Esophagus muscularis mucosa (tissue), 4 donors: ENCODE data around the gene SLC26A6. TPM values are rescaled to one million over a fixed set of nuclear protein-coding genes. Genes with fewer than 3 reads are reported as not detected.

ENCODE experiments used
- DNase-seq: peaks from one replicate; pipeline ENCODE4 v3.0.0-alpha.2; 2017; ENCODE audit errors: extremely low spot score
- H3K27ac ChIP-seq, 4 donors: fragments of 200-600 bp; sonication (generic); replicated peaks in 1 of 4; 1 replicate in 3 of 4; 2 replicates in 1 of 4; pipeline ENCODE4 v1.5.1; 2016 to 2019; ENCODE audit warnings: mild to moderate bottlenecking in 1 of 4
- H3K27me3 ChIP-seq, 4 donors: fragments of 200-600 bp; sonication (generic); one replicate each; pipeline versions ENCODE4 v1.5.1 to v1.6.0; 2016 to 2019
- H3K36me3 ChIP-seq, 4 donors: fragments of 200-600 bp; sonication (generic); one replicate each; pipeline ENCODE4 v1.5.1; 2016 to 2019
- H3K4me1 ChIP-seq, 4 donors: fragments of 200-600 bp; sonication (generic); one replicate each; pipeline ENCODE4 v1.5.1; 2016 to 2019
- H3K4me3 ChIP-seq, 4 donors: fragments of 200-600 bp; sonication (generic); 1 replicate in 2 of 4; 2 replicates in 2 of 4; pipeline ENCODE4 v1.5.1; 2016 to 2019; ENCODE audit warnings: mild to moderate bottlenecking in 4 of 4, moderate library complexity in 1 of 4
- H3K9me3 ChIP-seq, 4 donors: fragments of 200-600 bp; sonication (generic); 1 replicate in 3 of 4; 2 replicates in 1 of 4; pipeline ENCODE4 v1.5.1; 2016 to 2019
- CTCF ChIP-seq, 3 experiments: fragments of 200-600 bp in 2 of 3; fragments of 450-650 bp in 1 of 3; sonication (generic) in 2 of 3; IDR thresholded peaks; one replicate each; pipeline ENCODE4 v1.5.1; 2017 to 2019; ENCODE audit warnings: antibody characterized with exemption in 3 of 3, mild to moderate bottlenecking in 2 of 3, moderate library complexity in 1 of 3
- EP300 ChIP-seq: sonication (generic); formaldehyde crosslinking; IDR thresholded peaks from one replicate; pipeline ENCODE4 v1.6.1; 2017; ENCODE audit warnings: antibody characterized with exemption
- POLR2A ChIP-seq: fragments of 450-650 bp; IDR thresholded peaks from one replicate; pipeline ENCODE4 v1.6.1; 2017; ENCODE audit warnings: antibody characterized with exemption, moderate library complexity, mild to moderate bottlenecking, low read depth
- POLR2AphosphoS5 ChIP-seq, 2 donors: sonication (generic); formaldehyde crosslinking; IDR thresholded peaks; one replicate each; pipeline ENCODE4 v1.6.1; 2017; ENCODE audit warnings: antibody characterized with exemption in 2 of 2
- WGBS: methylation state at CpG from one replicate; pipeline ENCODE4 v1.1.5; 2018; 5-methylcytosine and 5-hydroxymethylcytosine counted together
- intact Hi-C: fragments of 100-400 bp; cut with DNase I; formaldehyde crosslinking; loops from one replicate; pipeline ENCODE4 v1.15.1; 2023
- total RNA-seq, 4 donors: library from RNA; depleted of rRNA; stranded (reverse); fragments of >200 nt; gene quantifications; one replicate each; pipeline versions ENCODE4 v1.1.0 to v1.2.1, GENCODE V29; 2016

SLC26A6 gene
- total RNA-seq, result 10 to 100 TPM in 2 of 4 donors, 1 to 10 TPM in 2; 6.1 to 11.7 (median 8.8) TPM

GRCh38 chr3:48635222-48636021, at the start of gene SLC26A6:
SLC26A6 (minus strand) TSS chr3:48635461; CDS start chr3:48635393, 68 bp downstream.
- intact Hi-C loops, result loop anchor here (1.0 kb wide), 1 partner anchor 21 kb away; no protein-coding TSS in a partner anchor
- peaks cover 22 to 30% (median 25%) of the 10 kb centered on the region in 4 donors for H3K4me1 ChIP-seq
- peak; percentile 99 for DNase-seq
- WGBS, result 0% methylated on average over 13 of the region's 68 CpGs
- H3K27ac ChIP-seq, result peak within 1 kb of the TSS; percentile 76 to 89 (median 86)
- H3K9me3 ChIP-seq, result no peaks in the 10 kb centered on the region
- H3K27me3 ChIP-seq, result no peaks in the 10 kb centered on the region
- TF ChIP-seq EP300 (no peak), POLR2AphosphoS5 (IDR thresholded peaks at IDR 0.05) (peak; percentile 85 to 87), CTCF (IDR thresholded peaks at IDR 0.05) (peak; percentile 43 to 49 (median 47))
- H3K4me3 ChIP-seq, result peak within 1 kb of the TSS; percentile 80 to 99 (median 90)
- H3K36me3 ChIP-seq, result peaks cover 4 to 31% (median 30%) of the 10 kb centered on the region in 4 donors

GRCh38 chr3:48684480-48685143, 49.4 kb upstream of the SLC26A6 start:
- Histone ChIP-seq H3K4me1 (peaks cover 38 to 54% (median 49%) of the 10 kb centered on the region in 4 donors), H3K27me3 (no peaks in the 10 kb centered on the region), H3K27ac (peak overlapping the region in 1 of 4 donors; percentile 87), H3K4me3 (peak overlapping the region; percentile 81 to 98 (median 86)), H3K36me3 (peaks cover 44 to 59% (median 57%) of the 10 kb centered on the region in 4 donors), H3K9me3 (no peaks in the 10 kb centered on the region)
- WGBS, result 46% methylated on average over 7 of the region's 7 CpGs
- intact Hi-C loops, result loop anchor here (5.0 kb wide), 1 partner anchor 58 kb away; no protein-coding TSS in a partner anchor
- no peak for DNase-seq
- TF ChIP-seq EP300, result no peak
- TF ChIP-seq CTCF (IDR thresholded peaks at IDR 0.05), result no peak
- TF ChIP-seq POLR2AphosphoS5 (IDR thresholded peaks at IDR 0.05), result no peak
- TF ChIP-seq POLR2A, result no peak

- Histone ChIP-seq H3K27ac (peak overlapping the region in 1 of 4 donors; percentile 87), H3K4me1 (peaks cover 38 to 54% (median 49%) of the 10 kb centered on the region in 4 donors), H3K9me3 (no peaks in the 10 kb centered on the region), H3K4me3 (peak overlapping the region; percentile 81 to 98 (median 86)), H3K27me3 (no peaks in the 10 kb centered on the region), H3K36me3 (peaks cover 44 to 59% (median 57%) of the 10 kb centered on the region in 4 donors)
- intact Hi-C loops, result no loop called here
- DNase-seq, result no peak
- TF ChIP-seq POLR2A (no peak), CTCF (IDR thresholded peaks at IDR 0.05) (no peak), POLR2AphosphoS5 (IDR thresholded peaks at IDR 0.05) (no peak), EP300 (no peak)
- WGBS, result 47% methylated on average over 8 of the region's 8 CpGs
These were observed 48.7 kb upstream of the SLC26A6 start for GRCh38 chr3:48684054-48684349.

- TF ChIP-seq EP300 (no peak), POLR2AphosphoS5 (IDR thresholded peaks at IDR 0.05) (no peak), CTCF (IDR thresholded peaks at IDR 0.05) (no peak), POLR2A (no peak)
These were observed 47.5 kb upstream of the SLC26A6 start for GRCh38 chr3:48682786-48683185.

More at GRCh38 chr3:48682786-48683185, 47.5 kb upstream of the SLC26A6 start:
- Histone ChIP-seq H3K27ac (no peak overlapping the region), H3K9me3 (no peaks in the 10 kb centered on the region), H3K36me3 (peaks cover 35 to 59% (median 57%) of the 10 kb centered on the region in 4 donors), H3K4me1 (peaks cover 38 to 49% (median 46%) of the 10 kb centered on the region in 4 donors), H3K4me3 (no peak overlapping the region), H3K27me3 (no peaks in the 10 kb centered on the region)
- no peak for DNase-seq
- intact Hi-C loops, result no loop called here
- WGBS, result 80% methylated on average over 5 of the region's 9 CpGs
